Measurements from ENCODE around the gene UBLCP1.
"Not testable (repeated sequence)": the region's sequence is repeated elsewhere in the genome, so short reads cannot be mapped to it uniquely, and the experiment has no call there.

Gene UBLCP1

GRCh38 chr5:159262859-159263568 lies at the start of gene UBLCP1:
Gene UBLCP1 (plus strand): TSS chr5:159263290. CDS start chr5:159268916, 5,626 bp downstream.
- peak; percentile 85 for DNase-seq

- DNase-seq, result no peak
These were observed 48.4 kb upstream of the UBLCP1 start for GRCh38 chr5:159214486-159215271.

GRCh38 chr5:159215886-159216285 lies 47.2 kb upstream of the UBLCP1 start:
- DNase-seq, result no peak

GRCh38 chr5:159216454-159216853 lies 46.6 kb upstream of the UBLCP1 start:
- no peak for DNase-seq

DNA sequence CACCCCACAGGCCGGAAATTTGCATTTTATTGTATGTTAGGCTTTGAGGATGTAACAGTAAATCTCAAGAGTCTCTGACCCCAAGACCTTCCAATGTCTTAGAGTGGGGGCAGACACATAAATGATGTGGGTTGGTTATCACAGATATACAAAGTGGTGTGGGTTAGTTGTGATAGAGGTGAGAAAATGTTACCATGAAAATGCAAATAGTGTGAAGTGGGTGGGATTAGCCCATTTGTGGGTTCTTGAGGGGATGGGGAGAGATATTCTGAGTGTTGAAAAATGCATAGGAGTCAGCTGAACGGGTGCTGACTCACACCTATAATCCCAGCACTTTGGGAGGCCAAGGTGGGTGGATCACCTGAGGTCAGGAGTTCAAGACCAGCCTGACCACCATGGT lies 45.9 kb upstream of the UBLCP1 start:
- no peak for DNase-seq

- DNase-seq, result no peak
These were observed 44.5 kb upstream of the UBLCP1 start for GRCh38 chr5:159218595-159219023.

DNA sequence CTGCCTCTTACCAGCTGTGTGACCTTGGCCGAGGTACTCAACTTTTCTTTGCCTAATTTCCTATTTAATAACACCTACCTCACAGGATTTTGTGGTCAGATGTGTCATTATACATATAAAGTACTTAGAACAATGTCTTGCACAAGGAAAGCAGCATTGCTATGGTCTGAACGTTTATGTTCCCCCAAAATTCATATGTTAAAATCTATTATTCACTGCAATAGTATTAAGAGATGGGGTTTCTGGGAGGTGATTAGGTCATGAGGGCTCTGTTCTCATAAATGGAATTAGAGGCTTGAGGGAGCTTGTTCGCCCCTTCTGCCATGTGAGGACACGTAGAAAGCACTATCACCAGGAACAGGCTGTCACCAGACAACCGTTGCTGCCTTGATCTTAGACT lies 42.9 kb upstream of the UBLCP1 start:
- DNase-seq, result no peak

DNA sequence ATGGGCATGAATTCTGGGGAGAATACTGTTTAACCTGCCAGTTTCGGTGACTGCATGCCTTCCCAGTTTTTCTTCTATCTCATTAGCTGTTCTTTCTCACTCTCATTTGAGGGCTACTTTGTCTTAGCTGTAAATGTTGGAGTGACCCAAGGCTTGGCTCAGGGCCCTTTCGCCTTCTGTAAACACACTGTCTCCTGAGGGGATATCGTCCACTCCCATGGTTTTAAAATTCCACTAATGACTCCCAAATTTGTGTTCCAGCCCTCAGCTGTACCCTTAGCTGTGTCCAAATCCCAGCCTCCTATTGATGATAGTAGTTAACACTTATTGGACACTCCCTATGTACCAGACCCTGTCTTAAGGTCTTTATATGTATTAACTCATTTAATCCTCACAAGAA lies 39.6 kb upstream of the UBLCP1 start:
- DNase-seq, result no peak

DNA sequence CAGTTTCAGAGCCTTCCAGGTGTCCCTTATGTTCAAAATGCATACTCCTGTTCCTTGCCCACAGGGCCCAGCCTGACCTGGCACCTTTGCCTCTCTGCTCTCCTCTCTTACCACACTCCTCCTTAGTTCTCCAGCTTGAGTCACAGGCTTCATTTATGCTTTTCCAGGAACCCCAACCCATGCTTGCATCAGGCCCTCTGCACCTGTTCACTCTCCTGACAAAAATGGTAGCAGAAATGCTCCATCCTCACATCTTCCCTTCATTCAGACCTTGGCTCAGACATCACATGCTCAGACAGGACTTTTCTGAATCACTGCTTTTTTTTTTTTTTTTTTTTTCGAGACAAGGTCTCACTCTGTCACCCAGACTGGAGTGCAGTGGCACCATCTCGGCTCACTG lies 38.6 kb upstream of the UBLCP1 start:
- DNase-seq, result no peak

- DNase-seq, result no peak
These were observed 36.6 kb upstream of the UBLCP1 start for GRCh38 chr5:159226451-159226850.

DNA sequence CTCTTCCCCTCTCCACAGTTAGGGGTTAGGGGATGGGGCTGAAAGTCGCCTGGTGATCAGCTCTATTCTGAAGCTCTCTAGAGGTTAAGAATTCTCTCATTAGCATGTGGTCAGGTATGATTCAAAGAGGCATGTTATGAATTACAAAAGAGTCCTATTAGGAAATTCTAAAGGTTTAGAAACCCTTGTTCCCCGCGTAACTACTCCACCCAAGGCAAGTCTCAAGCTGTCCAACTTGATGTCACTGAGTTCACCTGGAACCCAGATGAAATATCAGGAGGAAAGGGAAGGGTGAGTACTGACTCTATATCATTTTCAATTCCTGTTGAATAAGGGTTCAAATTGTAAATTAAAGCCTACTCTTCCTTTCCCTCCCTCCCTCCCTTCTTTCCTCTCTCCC lies 35.6 kb upstream of the UBLCP1 start:
- no peak for DNase-seq

- peak; percentile 42 for DNase-seq
These were observed 35.0 kb upstream of the UBLCP1 start for GRCh38 chr5:159228097-159228496.

- DNase-seq, result no peak
These were observed 32.4 kb upstream of the UBLCP1 start for GRCh38 chr5:159230657-159231056.

GRCh38 chr5:159231167-159231566 lies 31.9 kb upstream of the UBLCP1 start:
- DNase-seq, result no peak

GRCh38 chr5:159235871-159236520 lies 27.1 kb upstream of the UBLCP1 start:
- not testable (repeated sequence) for DNase-seq

DNA sequence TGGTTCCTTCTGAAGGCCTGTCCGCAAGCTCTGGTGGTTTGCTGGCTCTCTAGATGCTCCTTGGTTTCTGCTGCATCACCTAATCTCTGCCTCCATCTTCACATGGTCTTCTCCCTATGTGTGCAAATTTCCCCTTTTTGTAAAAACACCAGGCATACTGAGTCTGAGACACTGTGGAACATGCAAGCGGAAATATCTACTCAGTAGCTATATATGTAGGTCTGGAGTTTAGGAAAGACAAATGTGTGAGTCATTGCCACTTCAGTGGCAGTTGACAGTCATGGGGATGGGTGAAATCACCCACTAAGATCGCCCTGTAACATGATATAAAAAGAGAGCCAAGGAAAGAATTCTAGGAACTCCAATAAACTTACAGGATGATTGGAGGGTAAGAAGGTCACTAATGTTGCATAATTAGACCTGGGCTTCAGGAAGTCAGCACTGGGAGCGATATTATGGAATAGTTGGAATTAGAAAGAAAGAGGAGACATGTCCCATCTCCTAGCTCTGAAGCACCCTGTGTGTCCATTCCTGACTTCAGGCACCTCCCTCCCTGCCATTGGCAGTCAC lies 22.7 kb upstream of the UBLCP1 start:
- no peak for DNase-seq

GRCh38 chr5:159241946-159242552 lies 21.0 kb upstream of the UBLCP1 start:
- no peak for DNase-seq

- DNase-seq, result no peak
These were observed 20.4 kb upstream of the UBLCP1 start for GRCh38 chr5:159242656-159243055.

DNA sequence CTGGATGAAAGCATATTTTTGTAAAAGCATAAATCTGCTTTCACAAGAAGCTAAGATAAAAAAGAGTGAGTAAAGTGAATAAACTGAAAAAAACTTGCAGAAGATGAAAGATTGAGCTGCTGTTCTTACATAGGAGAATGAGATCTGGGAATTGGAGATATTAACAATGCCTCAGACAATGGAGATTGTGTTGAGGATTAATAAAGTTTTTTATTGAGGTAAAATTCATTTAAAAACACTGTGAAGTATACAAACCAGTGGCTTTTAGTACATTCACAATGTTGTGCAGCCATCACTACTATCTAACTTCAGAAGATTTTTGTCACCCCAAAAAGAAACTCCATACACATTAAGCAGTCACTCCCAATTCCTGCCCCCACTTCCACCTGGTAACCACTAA lies 19.7 kb upstream of the UBLCP1 start:
- no peak for DNase-seq

GRCh38 chr5:159244163-159244562 lies 18.9 kb upstream of the UBLCP1 start:
- no peak for DNase-seq

DNA sequence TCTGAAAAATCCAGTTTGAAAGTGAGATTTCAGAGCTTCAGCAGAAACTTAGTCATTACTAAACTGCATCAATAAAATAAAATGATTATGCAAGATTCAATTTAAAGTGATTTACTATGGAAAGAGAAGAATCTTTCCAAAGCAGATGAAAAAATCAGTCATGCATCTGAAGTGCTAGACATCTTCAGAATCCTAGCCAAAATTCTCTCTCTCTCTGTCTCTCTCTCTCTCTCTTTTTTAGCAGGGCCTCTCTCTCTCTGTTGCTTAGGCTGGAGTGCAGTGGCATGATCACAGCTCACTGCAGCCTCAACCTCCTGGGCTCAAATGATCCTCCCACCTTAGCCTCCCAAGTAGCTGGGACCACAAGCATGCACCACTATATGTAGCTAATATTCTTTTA lies 18.2 kb upstream of the UBLCP1 start:
- no peak for DNase-seq

GRCh38 chr5:159249158-159249557 lies 13.9 kb upstream of the UBLCP1 start:
- no peak for DNase-seq

GRCh38 chr5:159252195-159252594 lies 10.9 kb upstream of the UBLCP1 start:
- no peak for DNase-seq

Data from NCI-H774 (cell line).